GM19395 (cell line): ENCODE results near the gene SGPP2.

Experiments
- ATAC-seq: cut with Tn5 transposase; IDR thresholded peaks from one replicate; pipeline ENCODE4 v1.9.1; 2021; ENCODE audit warnings: mild to moderate bottlenecking, moderate library complexity; ENCODE audit not compliant: unreplicated experiment

The SGPP2 gene

DNA sequence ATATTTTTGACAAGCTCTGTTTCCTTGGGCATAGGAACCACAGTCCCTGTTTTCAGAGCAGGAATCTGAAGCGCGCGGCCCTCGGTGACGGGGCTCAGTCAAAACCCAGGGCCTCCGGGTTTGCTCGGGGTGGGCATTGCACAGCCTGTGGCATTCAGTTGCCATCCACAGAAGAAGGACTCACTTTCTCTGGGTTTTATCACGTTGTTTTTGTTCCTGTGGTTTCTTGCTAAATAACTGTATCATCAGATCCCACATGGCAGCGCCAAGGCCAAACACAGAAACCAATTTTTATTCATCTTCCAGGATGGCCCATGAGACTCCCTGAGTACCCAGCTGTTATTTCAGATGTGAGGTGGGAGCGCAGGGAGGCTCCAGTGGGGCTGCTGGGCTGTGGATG, 35.6 kb downstream of the SGPP2 start:
- no peak for ATAC-seq

DNA sequence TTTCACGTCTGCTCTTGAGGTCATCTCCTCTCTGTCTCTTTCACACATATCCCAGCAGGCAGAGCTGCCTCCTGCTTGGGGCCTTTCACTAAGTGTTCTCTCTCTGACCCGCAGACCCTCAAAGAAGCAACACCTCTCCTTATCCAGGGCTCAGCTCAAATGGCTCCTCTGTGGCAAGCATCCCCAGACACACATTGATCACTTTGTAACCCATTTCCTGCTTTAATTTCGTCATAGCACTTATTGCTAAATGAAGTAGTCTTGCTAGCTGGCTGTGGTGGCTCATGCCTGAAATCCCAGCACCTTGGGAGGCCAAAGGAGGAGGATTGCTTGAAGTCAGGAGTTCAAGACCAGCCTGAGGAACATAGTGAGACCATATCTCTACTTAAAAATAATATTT, 41.4 kb downstream of the SGPP2 start:
- no peak for ATAC-seq

DNA sequence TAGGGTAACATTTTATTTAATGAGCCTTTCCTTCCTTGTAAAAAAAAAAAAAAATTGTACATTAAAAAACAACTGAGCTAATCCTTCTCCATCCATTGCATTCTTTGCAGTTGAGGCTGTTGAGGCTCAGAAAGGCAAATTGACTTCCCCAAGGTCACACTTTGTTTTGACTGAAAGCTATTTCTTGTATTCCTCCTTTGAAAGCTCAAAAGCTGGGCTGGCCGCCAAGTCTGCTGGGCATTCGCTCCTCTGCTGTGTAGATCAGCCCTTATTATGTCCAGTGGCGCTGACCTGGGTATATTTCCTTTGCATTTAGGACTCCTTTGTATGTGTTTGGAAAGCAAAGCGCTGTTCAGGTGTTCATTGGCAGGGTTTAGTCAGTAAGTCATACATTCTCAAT, 44.0 kb downstream of the SGPP2 start:
- ATAC-seq, result no peak

DNA sequence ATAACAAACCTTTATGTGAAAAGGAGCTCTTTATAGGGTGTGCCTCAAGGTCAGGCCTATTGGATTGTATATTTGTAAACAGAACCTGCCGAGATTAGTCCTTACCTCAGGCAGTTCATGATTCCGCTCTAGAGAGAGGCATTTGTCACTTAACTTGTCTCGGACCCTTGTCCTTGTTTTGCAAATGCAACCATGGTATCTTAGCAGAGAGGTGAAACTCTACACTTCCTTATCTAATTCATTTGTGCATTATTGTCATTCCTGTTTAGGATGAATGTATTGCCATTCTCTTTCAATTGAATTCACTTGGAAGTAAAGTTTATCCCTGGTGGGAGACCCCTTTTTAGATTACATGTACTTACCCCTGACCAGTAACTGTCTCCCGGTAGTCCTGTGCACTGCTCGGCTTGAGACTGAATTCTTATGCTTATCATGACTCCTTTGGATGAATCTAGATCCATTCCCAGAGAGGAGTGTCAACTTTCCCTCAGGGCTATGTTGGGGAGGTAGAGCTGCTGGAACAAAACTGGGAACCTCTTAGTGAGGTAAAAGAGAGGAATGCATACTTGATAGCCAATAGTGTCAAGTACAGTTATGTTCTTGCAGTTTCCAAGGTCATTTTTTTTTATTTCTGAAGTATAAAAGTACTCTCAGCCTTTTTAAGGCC, 46.6 kb downstream of the SGPP2 start:
- ATAC-seq, result no peak

DNA sequence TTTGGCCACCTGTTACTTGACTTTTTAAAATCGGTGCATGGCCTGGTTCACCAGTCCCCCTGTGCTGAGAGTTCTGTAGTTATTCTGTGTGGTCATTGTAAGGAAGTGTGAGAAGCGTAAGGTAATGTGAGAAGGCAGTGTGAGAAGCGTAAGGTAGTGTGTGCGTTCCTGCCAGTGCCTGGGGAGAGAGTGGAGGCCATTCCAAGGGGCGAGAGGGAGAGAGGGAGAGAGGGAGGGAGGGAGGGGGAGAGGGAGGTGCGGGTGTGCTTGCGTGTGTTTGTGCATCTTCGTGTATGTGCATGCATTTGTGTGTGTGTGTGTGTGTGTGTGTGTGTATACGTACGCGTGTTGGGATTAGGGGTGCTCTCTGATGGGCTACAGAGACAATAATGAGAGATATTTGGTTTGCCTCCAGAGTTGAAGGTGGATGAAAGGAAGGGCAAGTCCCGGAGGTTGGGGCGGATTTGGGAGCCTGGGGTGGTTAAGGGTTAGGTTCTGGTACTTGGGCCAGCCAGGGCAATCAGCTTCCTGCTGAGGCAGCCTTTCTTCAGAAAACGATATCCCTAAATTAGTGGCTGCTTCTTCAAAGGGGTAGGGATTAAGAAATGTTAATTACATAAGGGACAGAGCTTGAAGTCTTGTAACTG, 53.7 kb downstream of the SGPP2 start:
- no peak for ATAC-seq

DNA sequence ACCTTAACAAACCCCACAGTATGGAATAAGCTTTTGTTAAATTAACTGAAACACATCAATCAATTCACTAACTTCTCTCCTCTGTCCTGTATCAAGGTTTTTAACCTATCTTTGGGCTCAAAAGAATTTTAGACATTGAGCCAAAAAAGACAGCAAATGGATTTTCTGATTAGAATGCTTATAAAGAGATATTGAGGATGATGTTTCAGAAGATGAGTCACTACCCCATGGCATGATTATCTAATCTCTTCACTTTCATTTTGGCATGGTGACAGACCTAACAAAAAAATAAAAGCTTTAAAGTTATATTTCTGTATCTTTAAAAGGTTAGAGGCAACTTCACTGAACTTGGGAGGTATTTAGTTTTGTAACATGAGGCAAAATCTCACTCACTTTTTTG, 55.5 kb downstream of the SGPP2 start:
- no peak for ATAC-seq

DNA sequence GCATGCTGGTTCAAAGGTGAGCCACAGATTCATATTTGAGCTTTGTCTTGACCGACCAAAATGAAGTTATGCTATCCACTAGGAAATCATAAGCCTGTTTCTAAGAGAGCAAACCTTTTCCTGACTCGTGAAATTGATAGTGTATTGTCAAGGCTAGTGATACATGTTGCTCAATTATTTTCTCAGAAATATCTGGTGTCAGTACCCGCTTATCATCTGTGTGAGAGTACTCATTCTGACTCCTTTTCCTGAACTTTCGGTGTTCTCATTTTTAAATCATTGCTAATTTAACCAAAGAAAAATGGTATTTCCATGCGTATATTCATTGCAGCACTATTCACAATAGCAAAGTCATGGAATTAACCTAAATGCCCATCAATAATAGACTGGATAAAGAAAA, 56.2 kb downstream of the SGPP2 start:
- ATAC-seq, result no peak

DNA sequence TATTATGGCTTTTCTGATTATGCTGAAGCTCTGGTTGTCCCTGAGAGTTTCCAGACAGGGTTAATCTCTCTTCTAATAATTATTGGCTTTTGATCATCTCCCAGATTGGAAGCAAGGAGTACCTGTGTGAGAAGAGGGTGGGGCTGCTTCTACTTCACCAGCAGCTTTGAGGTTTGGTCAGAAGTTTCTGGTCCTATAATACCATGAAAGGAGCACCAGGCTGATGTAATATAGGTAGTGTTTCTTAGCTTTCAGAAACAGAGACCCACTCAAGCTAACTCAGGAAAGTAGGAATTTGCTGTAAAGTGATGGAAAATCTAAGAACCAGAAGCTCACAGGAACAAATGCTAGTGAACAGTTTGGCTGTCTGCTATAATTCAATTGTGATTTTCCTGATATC, 57.6 kb downstream of the SGPP2 start:
- no peak for ATAC-seq

DNA sequence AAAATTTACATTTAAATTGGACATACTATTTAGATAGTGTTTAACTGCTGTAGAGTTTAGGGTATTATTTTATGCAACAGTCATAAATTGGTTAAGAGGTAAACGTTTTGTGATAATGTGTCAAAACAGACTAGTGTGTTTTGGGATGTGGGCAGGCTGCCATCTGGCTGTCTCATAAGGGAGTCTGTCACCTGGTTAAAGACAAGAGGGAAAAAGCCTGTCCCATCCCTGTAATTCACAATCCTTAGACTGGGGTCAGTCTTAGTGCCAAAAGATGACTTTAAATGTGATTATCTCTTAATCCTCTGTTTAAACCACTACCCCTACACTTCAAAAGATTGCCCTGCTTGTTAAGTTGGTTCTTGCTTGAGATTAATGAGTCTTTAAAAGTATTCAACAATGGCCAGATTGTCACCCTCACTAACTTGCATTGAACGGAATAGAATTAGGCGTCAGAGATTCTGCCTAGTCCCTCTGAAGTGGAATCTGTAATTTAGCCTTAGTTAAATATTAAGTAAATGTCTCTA, 59.2 kb downstream of the SGPP2 start:
- ATAC-seq, result no peak

DNA sequence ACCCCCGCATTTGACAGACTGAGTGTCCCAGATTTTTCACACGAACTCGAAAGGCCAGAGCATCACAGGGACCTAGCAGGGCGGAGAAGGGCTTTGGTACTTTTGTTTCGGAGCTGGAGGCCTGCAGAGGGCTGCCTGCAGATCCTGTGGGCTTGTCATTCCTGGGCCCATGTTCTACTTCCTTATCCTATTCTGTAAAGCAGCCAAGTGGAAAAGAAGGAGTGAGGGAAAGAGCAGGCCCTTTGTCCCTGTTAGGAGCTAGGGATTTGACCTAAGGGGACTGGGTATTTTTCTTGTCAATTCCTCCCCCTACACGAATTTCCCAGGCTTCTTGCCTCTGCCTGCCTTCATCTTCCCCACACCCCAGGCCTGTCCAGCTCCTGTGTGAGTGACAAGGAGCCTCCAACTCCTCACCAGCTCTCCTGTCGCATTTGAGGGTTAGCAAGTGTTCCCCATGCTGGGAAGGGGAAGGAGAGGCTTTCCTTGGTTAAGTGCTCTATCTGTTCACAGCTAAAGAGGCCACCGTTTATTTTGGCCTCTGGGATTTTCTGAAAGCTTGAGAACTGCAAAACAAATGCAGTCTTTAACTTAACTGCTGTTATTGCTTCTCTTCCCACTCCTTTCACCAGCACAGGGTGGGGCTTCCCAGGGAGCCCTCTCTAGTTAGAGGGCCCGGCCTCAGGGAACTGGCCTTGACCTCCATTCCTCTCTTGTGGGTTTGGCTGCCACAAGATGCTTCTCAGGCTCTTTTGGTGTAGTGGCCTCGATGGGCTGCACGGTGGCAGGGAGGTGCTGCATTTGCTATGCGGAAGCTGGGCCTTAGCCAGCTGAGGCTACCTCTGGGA, 61.2 kb downstream of the SGPP2 start:
- ATAC-seq, result no peak

DNA sequence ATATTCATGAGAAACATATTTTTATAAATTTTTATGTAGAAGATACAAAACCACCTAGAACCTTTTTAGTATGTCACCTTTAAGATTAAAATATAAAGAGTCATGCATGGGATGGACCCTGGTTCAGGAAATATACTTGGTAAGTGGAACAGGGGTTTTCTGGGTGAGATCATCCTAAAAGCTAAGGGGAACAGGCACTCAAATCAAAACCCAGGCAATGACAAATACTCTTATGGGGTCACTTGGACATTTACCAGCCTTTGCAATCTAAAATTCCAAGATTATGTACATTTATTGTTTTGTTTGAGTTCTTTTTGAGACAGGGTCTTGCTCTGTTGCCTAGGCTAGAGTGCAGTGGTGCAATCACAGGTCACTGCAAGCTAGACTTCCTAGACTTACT, 65.8 kb downstream of the SGPP2 start:
- ATAC-seq, result no peak

DNA sequence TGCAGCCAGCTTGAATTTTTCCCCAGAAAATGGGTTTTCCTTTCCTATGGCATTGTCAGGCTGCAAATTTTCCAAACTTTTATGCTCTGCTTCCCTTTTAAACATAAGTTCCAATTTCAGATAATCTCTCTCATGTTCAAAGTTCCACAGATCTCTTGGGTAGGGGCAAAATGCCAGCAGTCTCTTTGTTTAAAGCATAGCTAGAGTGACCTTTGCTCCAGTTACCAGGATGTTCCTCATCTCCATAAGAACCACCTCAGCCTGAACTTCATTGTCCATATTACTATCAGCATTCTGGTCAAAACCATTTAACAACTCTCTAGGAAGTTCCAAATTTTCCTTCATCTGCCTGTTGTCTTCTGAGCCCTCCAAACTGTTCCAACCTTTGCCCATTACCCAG, 68.3 kb downstream of the SGPP2 start:
- no peak for ATAC-seq

DNA sequence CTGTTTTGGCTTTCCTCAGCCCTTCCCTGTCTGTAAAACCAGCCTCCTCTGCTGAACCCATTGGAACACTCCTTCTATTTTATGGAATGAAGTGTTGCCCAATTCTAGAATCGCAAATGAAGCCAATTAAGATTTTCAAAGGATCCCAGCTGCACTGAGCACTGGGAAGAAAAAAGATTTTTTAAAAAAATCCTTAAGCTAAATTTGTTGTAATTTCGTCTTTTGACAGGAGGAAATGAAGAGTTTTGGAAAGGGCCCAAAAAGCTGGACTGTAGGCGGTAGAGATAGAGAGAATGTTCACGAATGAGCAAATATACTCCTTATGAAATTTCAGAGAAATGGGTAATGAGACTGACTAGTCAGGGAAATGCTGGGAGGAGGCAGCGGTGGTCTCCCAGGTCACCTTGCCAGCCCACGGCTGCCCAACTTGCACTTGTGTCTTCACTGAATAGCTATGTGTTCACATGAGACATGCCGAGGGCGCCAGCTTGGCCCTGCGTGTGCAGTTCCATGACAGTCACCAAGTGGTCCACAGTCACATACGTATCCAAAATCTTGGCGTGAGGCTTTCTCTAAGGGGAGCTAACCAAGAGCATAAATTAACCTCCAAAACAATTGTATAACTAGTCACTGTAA, 69.9 kb downstream of the SGPP2 start:
- ATAC-seq, result no peak

DNA sequence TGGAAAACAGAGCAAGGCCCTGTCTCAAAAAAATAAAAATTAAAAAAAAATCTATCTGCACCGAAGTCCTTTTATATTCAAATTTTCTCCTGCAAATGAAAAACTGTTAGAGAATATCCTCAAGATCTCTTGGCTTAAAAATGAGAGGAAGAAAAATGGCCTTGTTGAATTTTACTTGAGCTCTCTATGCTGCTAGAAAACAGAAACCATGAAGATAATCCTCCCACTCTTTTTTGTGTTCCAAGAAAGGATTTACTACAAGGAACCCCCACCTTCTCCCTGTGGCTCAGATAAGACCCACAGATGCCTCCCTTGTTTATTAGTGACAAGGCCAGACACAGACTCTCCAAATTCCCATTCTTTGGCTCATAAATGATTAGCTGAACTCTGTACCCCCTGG, 71.0 kb downstream of the SGPP2 start:
- no peak for ATAC-seq

DNA sequence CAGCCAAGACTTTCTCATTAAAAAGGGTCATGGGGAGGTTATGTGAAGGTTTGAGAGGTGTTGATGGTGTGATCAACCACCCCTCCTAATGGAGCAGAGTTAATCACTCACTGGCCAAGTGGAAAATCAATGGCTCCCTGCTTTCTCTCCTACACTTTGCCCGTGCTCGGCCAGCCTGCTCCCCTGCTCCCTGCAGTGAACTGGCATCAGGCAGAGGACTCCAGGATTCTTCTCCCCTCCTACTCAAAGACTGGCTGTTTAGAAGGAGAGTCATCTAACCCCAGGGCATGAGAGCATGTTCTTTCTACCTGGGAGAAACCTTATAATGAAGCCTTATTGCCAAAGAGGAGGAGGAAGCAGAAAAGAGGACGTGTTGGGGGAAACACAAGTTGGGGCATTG, 74.9 kb downstream of the SGPP2 start:
- no peak for ATAC-seq

DNA sequence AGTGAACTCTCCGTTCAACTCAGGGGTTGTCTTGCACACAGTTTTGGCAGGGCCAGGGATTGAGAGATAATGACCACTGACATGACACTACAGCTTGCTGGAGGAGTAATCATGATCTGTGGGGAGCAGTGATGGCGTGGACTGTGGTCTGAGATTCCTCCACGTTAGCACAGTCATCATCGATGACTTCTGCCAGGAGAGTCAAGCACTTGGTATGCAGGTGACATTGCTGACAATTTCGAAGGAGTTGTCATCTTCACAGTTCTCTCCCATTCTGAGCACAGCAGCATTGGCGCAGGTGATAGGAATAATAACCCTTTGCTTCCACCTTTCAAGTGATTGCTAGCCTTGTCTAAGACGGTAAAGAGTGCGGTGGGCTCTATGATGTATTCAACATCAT, 79.8 kb downstream of the SGPP2 start:
- ATAC-seq, result no peak

DNA sequence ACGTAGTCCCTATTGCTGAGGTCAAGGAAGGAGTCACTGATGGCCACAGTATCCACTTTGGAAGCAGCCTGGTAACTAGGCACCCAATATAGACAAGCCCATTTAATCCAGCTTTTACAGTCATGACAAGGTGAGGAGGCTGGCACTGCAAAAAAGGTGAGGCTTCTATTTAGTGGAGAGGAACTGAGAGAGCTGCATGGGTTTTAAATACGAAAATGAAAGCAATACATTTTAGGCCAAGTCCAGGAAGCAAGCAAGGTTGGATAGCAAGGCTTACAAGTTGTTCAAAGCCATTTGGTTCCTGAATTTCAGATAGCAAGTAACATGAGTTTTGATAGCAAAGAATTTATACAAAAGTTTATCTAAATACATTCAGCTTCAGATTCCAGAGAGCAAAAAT, 80.4 kb downstream of the SGPP2 start:
- peak; percentile 99 for ATAC-seq

DNA sequence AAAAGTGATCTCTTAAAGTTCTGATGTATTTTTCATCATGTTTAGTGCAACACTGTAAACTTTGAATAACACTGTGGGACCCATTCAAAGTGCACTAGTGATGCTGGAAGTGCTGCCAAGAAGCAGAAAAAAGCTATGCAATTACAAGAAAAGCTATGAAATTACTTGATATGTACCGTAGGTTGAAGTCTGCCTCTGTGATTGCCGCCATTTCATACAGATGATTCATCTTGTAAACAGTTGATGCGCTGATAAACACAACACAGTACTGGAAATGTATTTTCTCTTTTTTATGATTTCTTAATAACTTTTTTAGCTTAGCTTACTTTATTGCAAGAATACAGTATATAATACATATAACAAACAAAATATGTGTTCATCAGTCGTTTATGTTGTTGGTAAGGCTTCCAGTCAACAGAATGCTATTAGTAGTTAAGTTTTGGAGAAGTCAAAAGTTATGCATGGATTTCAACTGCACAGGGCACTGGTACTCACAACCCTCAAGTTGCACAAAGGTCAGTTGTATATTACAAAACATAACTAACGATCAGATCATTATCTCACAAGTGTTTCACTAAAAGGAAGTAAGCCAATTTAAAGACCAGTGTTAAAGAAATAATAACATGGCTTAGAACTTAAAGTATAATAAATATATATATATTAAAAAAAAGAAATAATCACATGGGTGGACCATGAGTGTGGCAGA, 82.0 kb downstream of the SGPP2 start:
- ATAC-seq, result no peak

DNA sequence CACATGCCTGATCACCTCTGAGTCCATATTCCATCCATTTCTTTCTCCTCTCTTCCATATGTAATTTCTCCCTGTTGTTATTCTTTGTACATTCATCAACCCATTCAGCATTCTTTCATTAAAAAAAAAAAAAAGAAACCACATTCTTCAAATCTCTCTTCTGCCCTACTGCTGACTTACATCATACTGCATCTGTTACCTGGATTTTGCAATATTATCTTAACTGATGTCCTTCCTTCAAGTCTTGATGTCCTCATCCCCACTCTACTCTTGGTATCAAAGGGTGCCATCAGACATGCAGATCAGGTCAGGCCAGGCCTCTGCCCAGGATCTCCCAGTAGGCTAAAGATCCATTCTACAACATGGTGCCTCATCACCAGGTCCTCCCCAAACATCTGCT, 90.6 kb downstream of the SGPP2 start:
- ATAC-seq, result no peak

DNA sequence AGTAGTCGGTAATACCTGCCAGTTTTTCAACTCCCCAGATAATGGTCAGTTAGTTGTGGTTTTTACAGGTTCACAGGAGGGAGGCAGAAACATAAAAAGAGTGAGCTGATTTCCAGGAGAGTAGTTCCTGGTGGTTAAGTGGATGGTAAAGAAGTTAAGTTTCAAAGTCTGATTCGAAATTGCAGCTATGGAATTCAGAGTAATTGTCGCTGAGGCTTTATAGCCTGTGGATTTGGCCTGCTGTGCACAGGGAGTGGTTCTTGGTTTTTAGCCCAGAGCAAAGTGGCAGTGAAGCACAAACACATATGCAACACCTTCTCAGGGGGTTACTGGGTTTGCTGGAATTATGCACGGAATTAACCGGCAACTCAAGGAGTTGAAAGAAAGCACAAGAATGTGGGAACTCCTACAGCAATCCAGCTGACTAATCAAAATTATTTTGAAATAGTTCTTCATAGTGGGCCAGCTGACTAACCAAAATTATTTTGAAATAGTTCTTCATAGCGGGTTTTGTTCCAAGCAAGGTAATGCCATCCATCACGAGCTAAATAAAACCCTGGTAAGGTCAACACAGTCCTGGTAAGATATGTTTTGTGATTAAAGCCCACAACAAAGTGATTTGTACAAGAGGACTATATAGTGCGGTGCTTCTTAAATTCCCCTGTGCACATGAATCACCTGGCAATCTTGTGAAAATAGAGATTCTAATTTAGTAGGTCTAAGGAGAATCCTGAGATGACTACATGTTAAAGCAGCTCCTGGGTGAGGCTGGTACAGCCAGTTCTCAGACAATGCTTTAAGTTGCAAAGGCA, 94.4 kb downstream of the SGPP2 start:
- no peak for ATAC-seq
